H9 (cell line): ENCODE results near the gene IL32. TPM values are rescaled to one million over a fixed set of nuclear protein-coding genes. Genes with fewer than 3 reads are reported as not detected.

Experiments used
- DNase-seq: peaks from one replicate; pipeline ENCODE4 v3.0.0-alpha.2; 2017
- H2AFZ ChIP-seq: one replicate; pipeline ENCODE4 v1.6.1; 2013; ENCODE audit warnings: mild to moderate bottlenecking, low read length, control low read depth, moderate library complexity
- H2AK5ac ChIP-seq: 2 replicates; pipeline ENCODE4 v1.6.1; 2013; ENCODE audit warnings: low read length, control low read depth, mixed read lengths; ENCODE audit not compliant: insufficient read length
- H2BK120ac ChIP-seq: one replicate; pipeline ENCODE4 v1.6.1; 2013; ENCODE audit warnings: low read depth, mild to moderate bottlenecking, low read length, control low read depth, inconsistent platforms; ENCODE audit not compliant: poor library complexity, severe bottlenecking
- H2BK12ac ChIP-seq: 2 replicates; pipeline ENCODE4 v1.6.1; 2013; ENCODE audit warnings: low read length, control low read depth, mixed read lengths, low read depth; ENCODE audit not compliant: insufficient read length
- H2BK15ac ChIP-seq: 2 replicates; pipeline ENCODE4 v1.6.1; 2013; ENCODE audit warnings: low read depth, low read length, control low read depth
- H2BK20ac ChIP-seq: one replicate; pipeline ENCODE4 v1.6.1; 2013; ENCODE audit warnings: low read depth, mild to moderate bottlenecking, low read length, control low read depth, inconsistent platforms; ENCODE audit not compliant: poor library complexity, severe bottlenecking
- H2BK5ac ChIP-seq: 2 replicates; pipeline ENCODE4 v1.6.1; 2013; ENCODE audit warnings: low read length, control low read depth, mixed read lengths; ENCODE audit not compliant: insufficient read length
- H3K14ac ChIP-seq: 2 replicates; pipeline ENCODE4 v1.6.1; 2013; ENCODE audit warnings: low read length, control low read depth; ENCODE audit not compliant: insufficient read depth
- H3K18ac ChIP-seq: 2 replicates; pipeline ENCODE4 v1.6.1; 2013; ENCODE audit warnings: low read depth, mild to moderate bottlenecking, mixed read lengths, low read length, control low read depth; ENCODE audit not compliant: insufficient read length
- H3K23ac ChIP-seq: 2 replicates; pipeline ENCODE4 v1.6.1; 2013; ENCODE audit warnings: low read length, control low read depth, mixed read lengths, low read depth; ENCODE audit not compliant: insufficient read length
- H3K23me2 ChIP-seq: 2 replicates; pipeline ENCODE4 v1.6.1; 2013; ENCODE audit warnings: low read depth, mild to moderate bottlenecking, mixed read lengths, low read length, control low read depth; ENCODE audit not compliant: insufficient read length, poor library complexity, severe bottlenecking
- H3K27ac ChIP-seq: 2 replicates; pipeline ENCODE4 v1.5.1; 2013; ENCODE audit warnings: low read length, control low read depth, mixed read lengths, low read depth; ENCODE audit not compliant: insufficient read length
- H3K27me3 ChIP-seq: 2 replicates; pipeline ENCODE4 v1.6.1; 2013; ENCODE audit warnings: low read length, control low read depth, inconsistent platforms; ENCODE audit not compliant: insufficient read depth
- H3K4ac ChIP-seq: 2 replicates; pipeline ENCODE4 v1.6.1; 2013; ENCODE audit warnings: low read depth, mild to moderate bottlenecking, control low read depth, inconsistent platforms, low read length, moderate library complexity
- H3K4me1 ChIP-seq: 2 replicates; pipeline ENCODE4 v1.6.1; 2013; ENCODE audit warnings: low read length, control low read depth, inconsistent platforms; ENCODE audit not compliant: insufficient read depth
- H3K4me2 ChIP-seq: 2 replicates; pipeline ENCODE4 v1.6.1; 2013; ENCODE audit warnings: low read length, control low read depth, mixed read lengths; ENCODE audit not compliant: insufficient read length, insufficient read depth
- H3K56ac ChIP-seq: 2 replicates; pipeline ENCODE4 v1.6.1; 2013; ENCODE audit warnings: low read depth, mild to moderate bottlenecking, mixed read lengths, low read length, control low read depth; ENCODE audit not compliant: insufficient read length
- H3K79me1 ChIP-seq: 2 replicates; pipeline ENCODE4 v1.6.1; 2013; ENCODE audit warnings: low read depth, mild to moderate bottlenecking, moderate library complexity, low read length, control low read depth, inconsistent platforms; ENCODE audit not compliant: insufficient read depth, poor library complexity, severe bottlenecking
- H3K79me2 ChIP-seq: 2 replicates; pipeline ENCODE4 v1.6.1; 2013; ENCODE audit warnings: low read length, control low read depth, inconsistent platforms; ENCODE audit not compliant: insufficient read depth
- H3K9ac ChIP-seq: 2 replicates; pipeline ENCODE4 v1.6.1; 2013; ENCODE audit warnings: low read length, control low read depth, mixed read lengths; ENCODE audit not compliant: insufficient read length; ENCODE audit errors: extremely low read depth
- H3K9me3 ChIP-seq: one replicate; pipeline ENCODE4 v1.6.1; 2013; ENCODE audit warnings: low read depth, low read length, inconsistent platforms; ENCODE audit not compliant: control insufficient read depth
- H3T11ph ChIP-seq: one replicate; pipeline ENCODE4 v1.6.1; 2013; ENCODE audit warnings: mild to moderate bottlenecking, low read length, control low read depth, inconsistent platforms
- H4K20me1 ChIP-seq: one replicate; pipeline ENCODE4 v1.6.1; 2013; ENCODE audit not compliant: control insufficient read depth, insufficient read length, insufficient read depth
- H4K5ac ChIP-seq: 2 replicates; pipeline ENCODE4 v1.6.1; 2013; ENCODE audit warnings: low read depth, mild to moderate bottlenecking, mixed read lengths, low read length, control low read depth; ENCODE audit not compliant: insufficient read length
- H4K8ac ChIP-seq: replicated peaks from 2 replicates; pipeline ENCODE4 v1.6.1; 2013; ENCODE audit warnings: low read length, control low read depth, mixed read lengths, low read depth; ENCODE audit not compliant: insufficient read length
- H4K91ac ChIP-seq: 2 replicates; pipeline ENCODE4 v1.6.1; 2013; ENCODE audit warnings: low read depth, mild to moderate bottlenecking, moderate library complexity, mixed read lengths, low read length, control low read depth; ENCODE audit not compliant: insufficient read length
- H3K27ac Mint-ChIP-seq, 3 experiments: 2 replicates in 2 of 3; 3 replicates in 1 of 3; pipeline ENCODE4 v1.8.0; 2020 to 2021; ENCODE audit warnings: mixed read lengths in 3 of 3, mild to moderate bottlenecking in 1 of 3, moderate library complexity in 1 of 3
- H3K27me3 Mint-ChIP-seq: 2 replicates; pipeline ENCODE4 v1.8.0; 2021; ENCODE audit warnings: low read depth, mild to moderate bottlenecking, moderate library complexity, mixed read lengths
- H3K36me3 Mint-ChIP-seq, 3 experiments: 2 replicates in 2 of 3; 3 replicates in 1 of 3; pipeline ENCODE4 v1.8.0; 2020 to 2021; ENCODE audit warnings: low read depth in 3 of 3, mixed read lengths in 3 of 3; ENCODE audit not compliant: insufficient read depth in 1 of 3
- H3K4me1 Mint-ChIP-seq, 2 experiments: 2 replicates each; pipeline ENCODE4 v1.8.0; 2020; ENCODE audit warnings: mixed read lengths in 2 of 2
- H3K4me3 Mint-ChIP-seq, 2 experiments: 2 replicates in 1 of 2; 3 replicates in 1 of 2; pipeline ENCODE4 v1.8.0; 2020 to 2021; ENCODE audit warnings: mild to moderate bottlenecking in 2 of 2, mixed read lengths in 2 of 2, moderate library complexity in 1 of 2
- H3K9me3 Mint-ChIP-seq, 2 experiments: 2 replicates in 1 of 2; 3 replicates in 1 of 2; pipeline ENCODE4 v1.8.0; 2020; ENCODE audit warnings: mild to moderate bottlenecking in 2 of 2, mixed read lengths in 2 of 2, moderate library complexity in 1 of 2
- WGBS: extraction: QIAGEN DNeasy Blood & Tissue Kit; methylation state at CpG from one replicate; pipeline ENCODE4 v1.1.7; 2013; ENCODE audit warnings: missing lambda C conversion rate, low lambda C conversion rate, mixed read lengths; ENCODE audit not compliant: insufficient read length; ENCODE audit errors: extremely low coverage; 5-methylcytosine and 5-hydroxymethylcytosine counted together
- total RNA-seq: library from RNA; stranded (reverse); gene quantifications from 2 replicates; pipeline ENCODE4 v1.2.1, GENCODE V29; 2021
- TF ChIP-seq, protein P1 (sequence below): fragments of 200-600 bp; sonication (generic); conservative IDR thresholded peaks from 3 replicates; pipeline ENCODE4 v1.8.0; 2021; ENCODE audit warnings: antibody characterized with exemption, mild to moderate bottlenecking

Gene IL32
- total RNA-seq, 1 experiment from 2014 or later: 2.0 TPM

DNA sequence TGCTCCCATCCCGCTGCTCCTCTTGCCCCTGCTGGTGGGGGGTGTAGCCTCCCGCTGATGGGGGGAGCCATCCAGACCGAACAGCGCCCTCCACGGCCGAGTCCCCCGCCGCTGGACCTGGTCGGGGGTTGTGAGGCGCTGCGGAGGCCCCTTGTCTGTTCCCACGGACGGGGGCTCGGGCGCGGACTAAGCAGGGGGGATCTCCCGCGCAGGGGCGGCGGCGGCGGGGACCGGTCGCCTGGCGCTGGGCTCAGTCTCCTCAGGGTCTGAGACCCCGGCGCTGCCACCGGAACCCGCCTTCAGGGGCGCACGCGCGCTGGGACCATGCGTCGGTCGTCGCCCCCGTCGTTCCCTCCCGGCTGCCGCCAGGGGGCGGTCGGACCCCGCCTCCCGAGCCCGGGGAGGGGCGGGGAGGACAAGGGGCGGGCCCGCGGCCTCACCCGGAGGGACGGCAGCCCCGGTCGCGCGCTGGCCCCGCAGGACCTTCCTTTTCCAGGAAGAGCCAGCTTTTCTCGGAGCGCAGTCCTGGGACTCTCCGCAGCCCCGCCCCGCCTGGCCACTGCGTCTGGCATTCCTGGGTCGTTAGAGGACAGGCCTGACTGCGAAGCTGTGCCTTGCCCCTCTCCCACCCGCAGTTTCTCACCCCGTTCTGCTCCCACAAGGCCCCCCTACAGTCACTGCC is 6.3 kb upstream of the IL32 start:
- Histone ChIP-seq H2BK20ac (no peak overlapping the region), H4K5ac (no peak overlapping the region), H2BK12ac (no peak overlapping the region), H3K9me3 (no peaks in the 10 kb centered on the region), H3T11ph (no peak overlapping the region), H4K91ac (no peak overlapping the region), H3K79me2 (no peaks in the 10 kb centered on the region), H3K27me3 (no peaks in the 10 kb centered on the region), H2BK5ac (no peak overlapping the region), H3K9ac (no peak overlapping the region), H3K4me2 (peak overlapping the region; percentile 58), H2AFZ (no peak overlapping the region), H3K18ac (peak overlapping the region; percentile 1), H3K79me1 (no peaks in the 10 kb centered on the region), H3K4ac (no peak overlapping the region), H2BK15ac (no peak overlapping the region), H2BK120ac (no peak overlapping the region), H3K23ac (no peak overlapping the region), H3K56ac (no peak overlapping the region), H4K20me1 (no peaks in the 10 kb centered on the region), H3K4me1 (no peaks in the 10 kb centered on the region), H2AK5ac (no peak overlapping the region), H4K8ac (no peak overlapping the region), H3K27ac (no peak overlapping the region), H3K14ac (peak overlapping the region; percentile 7; the same call in 1 of the 2 replicates), H3K23me2 (peaks cover 14% of the 10 kb centered on the region)
- H3K36me3 Mint-ChIP-seq: peaks cover 6 to 16% (median 9%) of the 10 kb centered on the region in 3 experiments; a peak in 6 of 7 replicates
- TF ChIP-seq, protein P1, sequence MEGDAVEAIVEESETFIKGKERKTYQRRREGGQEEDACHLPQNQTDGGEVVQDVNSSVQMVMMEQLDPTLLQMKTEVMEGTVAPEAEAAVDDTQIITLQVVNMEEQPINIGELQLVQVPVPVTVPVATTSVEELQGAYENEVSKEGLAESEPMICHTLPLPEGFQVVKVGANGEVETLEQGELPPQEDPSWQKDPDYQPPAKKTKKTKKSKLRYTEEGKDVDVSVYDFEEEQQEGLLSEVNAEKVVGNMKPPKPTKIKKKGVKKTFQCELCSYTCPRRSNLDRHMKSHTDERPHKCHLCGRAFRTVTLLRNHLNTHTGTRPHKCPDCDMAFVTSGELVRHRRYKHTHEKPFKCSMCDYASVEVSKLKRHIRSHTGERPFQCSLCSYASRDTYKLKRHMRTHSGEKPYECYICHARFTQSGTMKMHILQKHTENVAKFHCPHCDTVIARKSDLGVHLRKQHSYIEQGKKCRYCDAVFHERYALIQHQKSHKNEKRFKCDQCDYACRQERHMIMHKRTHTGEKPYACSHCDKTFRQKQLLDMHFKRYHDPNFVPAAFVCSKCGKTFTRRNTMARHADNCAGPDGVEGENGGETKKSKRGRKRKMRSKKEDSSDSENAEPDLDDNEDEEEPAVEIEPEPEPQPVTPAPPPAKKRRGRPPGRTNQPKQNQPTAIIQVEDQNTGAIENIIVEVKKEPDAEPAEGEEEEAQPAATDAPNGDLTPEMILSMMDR: peak; percentile 92
- H3K27me3 Mint-ChIP-seq: peaks cover 32% of the 10 kb centered on the region
- peak; percentile 92 for DNase-seq
- H3K4me1 Mint-ChIP-seq: peaks cover 28 to 39% of the 10 kb centered on the region in 2 experiments
- WGBS: no CpG with 5 or more reads among the region's 67 CpGs
- H3K9me3 Mint-ChIP-seq: no peaks in the 10 kb centered on the region; a peak in 2 of 5 replicates
- peak overlapping the region; percentile 75 to 83 for H3K4me3 Mint-ChIP-seq
- H3K27ac Mint-ChIP-seq: peak overlapping the region in 2 of 3 experiments; percentile 53 to 61; a peak in 2 of 7 replicates
